Measurements from ENCODE around the gene GRB10.
A peak's percentile ranks its signal among the peaks of the same experiment; 100 is the strongest.

The GRB10 gene

GRCh38 chr7:50632561-50633413, 149.9 kb downstream of the GRB10 start:
- peak; percentile 92 for ATAC-seq
- TF ChIP-seq GLIS3 (CRISPR knock-in tag; IDR thresholded peaks at IDR 0.05) (no peak), ZNF70 (CRISPR knock-in tag; IDR thresholded peaks at IDR 0.05) (no peak), ZNF8 (CRISPR knock-in tag; IDR thresholded peaks at IDR 0.05) (no peak), POU6F1 (CRISPR knock-in tag; IDR thresholded peaks at IDR 0.05; ENCODE audit: borderline replicate concordance, low read depth) (no peak), BACH2 (CRISPR knock-in tag; IDR thresholded peaks at IDR 0.05; ENCODE audit: borderline replicate concordance) (no peak), ARNTL (CRISPR knock-in tag; IDR thresholded peaks at IDR 0.05; ENCODE audit: borderline replicate concordance, low read depth) (no peak), PPARA (CRISPR knock-in tag; IDR thresholded peaks at IDR 0.05; ENCODE audit: borderline replicate concordance) (no peak), PATZ1 (CRISPR knock-in tag; IDR thresholded peaks at IDR 0.05; ENCODE audit: borderline replicate concordance) (no peak), TOX (CRISPR knock-in tag; IDR thresholded peaks at IDR 0.05; ENCODE audit: borderline replicate concordance) (no peak), ZC3H10 (CRISPR knock-in tag; IDR thresholded peaks at IDR 0.05) (no peak)
- TF ChIP-seq, protein P1, sequence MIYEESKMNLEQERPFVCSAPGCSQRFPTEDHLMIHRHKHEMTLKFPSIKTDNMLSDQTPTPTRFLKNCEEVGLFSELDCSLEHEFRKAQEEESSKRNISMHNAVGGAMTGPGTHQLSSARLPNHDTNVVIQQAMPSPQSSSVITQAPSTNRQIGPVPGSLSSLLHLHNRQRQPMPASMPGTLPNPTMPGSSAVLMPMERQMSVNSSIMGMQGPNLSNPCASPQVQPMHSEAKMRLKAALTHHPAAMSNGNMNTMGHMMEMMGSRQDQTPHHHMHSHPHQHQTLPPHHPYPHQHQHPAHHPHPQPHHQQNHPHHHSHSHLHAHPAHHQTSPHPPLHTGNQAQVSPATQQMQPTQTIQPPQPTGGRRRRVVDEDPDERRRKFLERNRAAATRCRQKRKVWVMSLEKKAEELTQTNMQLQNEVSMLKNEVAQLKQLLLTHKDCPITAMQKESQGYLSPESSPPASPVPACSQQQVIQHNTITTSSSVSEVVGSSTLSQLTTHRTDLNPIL (CRISPR knock-in tag; IDR thresholded peaks at IDR 0.05; ENCODE audit: low read depth), result no peak
- TF ChIP-seq, protein P2, sequence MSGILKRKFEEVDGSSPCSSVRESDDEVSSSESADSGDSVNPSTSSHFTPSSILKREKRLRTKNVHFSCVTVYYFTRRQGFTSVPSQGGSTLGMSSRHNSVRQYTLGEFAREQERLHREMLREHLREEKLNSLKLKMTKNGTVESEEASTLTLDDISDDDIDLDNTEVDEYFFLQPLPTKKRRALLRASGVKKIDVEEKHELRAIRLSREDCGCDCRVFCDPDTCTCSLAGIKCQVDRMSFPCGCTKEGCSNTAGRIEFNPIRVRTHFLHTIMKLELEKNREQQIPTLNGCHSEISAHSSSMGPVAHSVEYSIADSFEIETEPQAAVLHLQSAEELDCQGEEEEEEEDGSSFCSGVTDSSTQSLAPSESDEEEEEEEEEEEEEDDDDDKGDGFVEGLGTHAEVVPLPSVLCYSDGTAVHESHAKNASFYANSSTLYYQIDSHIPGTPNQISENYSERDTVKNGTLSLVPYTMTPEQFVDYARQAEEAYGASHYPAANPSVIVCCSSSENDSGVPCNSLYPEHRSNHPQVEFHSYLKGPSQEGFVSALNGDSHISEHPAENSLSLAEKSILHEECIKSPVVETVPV (CRISPR knock-in tag; IDR thresholded peaks at IDR 0.05), result no peak

- no peak for ATAC-seq
- TF ChIP-seq ZNF565 (CRISPR knock-in tag; conservative IDR thresholded peaks at IDR 0.05; ENCODE audit: low read depth), result no peak
- TF ChIP-seq ZC3H10 (CRISPR knock-in tag; IDR thresholded peaks at IDR 0.05), result no peak
Observed at GRCh38 chr7:50631639-50632038, 151.1 kb downstream of the GRB10 start.

- ATAC-seq, result no peak
- no peak for TF ChIP-seq ZFP3 (CRISPR knock-in tag; IDR thresholded peaks at IDR 0.05)
- TF ChIP-seq SNAI2 (CRISPR knock-in tag; IDR thresholded peaks at IDR 0.05), result no peak
- TF ChIP-seq, protein P3, sequence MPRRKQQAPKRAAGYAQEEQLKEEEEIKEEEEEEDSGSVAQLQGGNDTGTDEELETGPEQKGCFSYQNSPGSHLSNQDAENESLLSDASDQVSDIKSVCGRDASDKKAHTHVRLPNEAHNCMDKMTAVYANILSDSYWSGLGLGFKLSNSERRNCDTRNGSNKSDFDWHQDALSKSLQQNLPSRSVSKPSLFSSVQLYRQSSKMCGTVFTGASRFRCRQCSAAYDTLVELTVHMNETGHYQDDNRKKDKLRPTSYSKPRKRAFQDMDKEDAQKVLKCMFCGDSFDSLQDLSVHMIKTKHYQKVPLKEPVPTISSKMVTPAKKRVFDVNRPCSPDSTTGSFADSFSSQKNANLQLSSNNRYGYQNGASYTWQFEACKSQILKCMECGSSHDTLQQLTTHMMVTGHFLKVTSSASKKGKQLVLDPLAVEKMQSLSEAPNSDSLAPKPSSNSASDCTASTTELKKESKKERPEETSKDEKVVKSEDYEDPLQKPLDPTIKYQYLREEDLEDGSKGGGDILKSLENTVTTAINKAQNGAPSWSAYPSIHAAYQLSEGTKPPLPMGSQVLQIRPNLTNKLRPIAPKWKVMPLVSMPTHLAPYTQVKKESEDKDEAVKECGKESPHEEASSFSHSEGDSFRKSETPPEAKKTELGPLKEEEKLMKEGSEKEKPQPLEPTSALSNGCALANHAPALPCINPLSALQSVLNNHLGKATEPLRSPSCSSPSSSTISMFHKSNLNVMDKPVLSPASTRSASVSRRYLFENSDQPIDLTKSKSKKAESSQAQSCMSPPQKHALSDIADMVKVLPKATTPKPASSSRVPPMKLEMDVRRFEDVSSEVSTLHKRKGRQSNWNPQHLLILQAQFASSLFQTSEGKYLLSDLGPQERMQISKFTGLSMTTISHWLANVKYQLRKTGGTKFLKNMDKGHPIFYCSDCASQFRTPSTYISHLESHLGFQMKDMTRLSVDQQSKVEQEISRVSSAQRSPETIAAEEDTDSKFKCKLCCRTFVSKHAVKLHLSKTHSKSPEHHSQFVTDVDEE (CRISPR knock-in tag; IDR thresholded peaks at IDR 0.05), result no peak
- no peak for TF ChIP-seq TOX (CRISPR knock-in tag; IDR thresholded peaks at IDR 0.05; ENCODE audit: borderline replicate concordance)
- TF ChIP-seq OSR1 (CRISPR knock-in tag; IDR thresholded peaks at IDR 0.05), result no peak
- no peak for TF ChIP-seq PPARA (CRISPR knock-in tag; IDR thresholded peaks at IDR 0.05; ENCODE audit: borderline replicate concordance)
- TF ChIP-seq, protein P1 (CRISPR knock-in tag; IDR thresholded peaks at IDR 0.05; ENCODE audit: low read depth), result no peak
- TF ChIP-seq ZNF565 (CRISPR knock-in tag; conservative IDR thresholded peaks at IDR 0.05; ENCODE audit: low read depth), result no peak
- TF ChIP-seq ZFP30 (CRISPR knock-in tag; IDR thresholded peaks at IDR 0.05), result no peak
- no peak for TF ChIP-seq GLIS3 (CRISPR knock-in tag; IDR thresholded peaks at IDR 0.05)
- no peak for TF ChIP-seq ARNTL (CRISPR knock-in tag; IDR thresholded peaks at IDR 0.05; ENCODE audit: borderline replicate concordance, low read depth)
- no peak for TF ChIP-seq BACH2 (CRISPR knock-in tag; IDR thresholded peaks at IDR 0.05; ENCODE audit: borderline replicate concordance)
Observed at GRCh38 chr7:50631100-50631499, 151.6 kb downstream of the GRB10 start.
